Progenitor cell of endocrine pancreas (in vitro differentiated cells): ENCODE data around the gene NXPH1. TPM values are rescaled to one million over a fixed set of nuclear protein-coding genes. Genes with fewer than 3 reads are reported as not detected.

Source experiments
- DNase-seq: peaks from one replicate; pipeline ENCODE4 v3.0.0; 2021; ENCODE audit warnings: low spot score; ENCODE audit not compliant: unreplicated experiment
- H3K27ac Mint-ChIP-seq: 2 replicates; pipeline ENCODE4 v1.8.0; 2021; ENCODE audit warnings: mild to moderate bottlenecking, moderate library complexity, mixed read lengths
- H3K27me3 Mint-ChIP-seq: 2 replicates; pipeline ENCODE4 v1.8.0; 2021; ENCODE audit warnings: mixed read lengths
- H3K36me3 Mint-ChIP-seq: 2 replicates; pipeline ENCODE4 v1.8.0; 2022; ENCODE audit warnings: mixed read lengths; ENCODE audit not compliant: insufficient read depth
- H3K4me1 Mint-ChIP-seq: 2 replicates; pipeline ENCODE4 v1.8.0; 2021; ENCODE audit warnings: low read depth, mixed read lengths
- H3K4me3 Mint-ChIP-seq: 2 replicates; pipeline ENCODE4 v1.8.0; 2021; ENCODE audit warnings: low read depth, mild to moderate bottlenecking, moderate library complexity, mixed read lengths
- H3K9me3 Mint-ChIP-seq: 2 replicates; pipeline ENCODE4 v1.8.0; 2021; ENCODE audit warnings: low read depth, mixed read lengths
- CTCF ChIP-seq: fragments of 200-600 bp; sonication (generic); IDR thresholded peaks from one replicate; pipeline ENCODE4 v1.5.0; 2021; ENCODE audit warnings: antibody characterized with exemption, mild to moderate bottlenecking; ENCODE audit not compliant: unreplicated experiment
- total RNA-seq: library from RNA; stranded (reverse); gene quantifications from 2 replicates; pipeline ENCODE4 v1.2.1, GENCODE V29; 2021

The NXPH1 gene
- total RNA-seq, 1 donor from 2014 or later = not detected

GRCh38 chr7:8408871-8409270 is 24.5 kb upstream of the NXPH1 start:
- Mint-ChIP-seq H3K4me3 (no peak overlapping the region), H3K9me3 (no peaks in the 10 kb centered on the region), H3K27me3 (no peaks in the 10 kb centered on the region), H3K36me3 (no peaks in the 10 kb centered on the region), H3K4me1 (no peaks in the 10 kb centered on the region), H3K27ac (no peak overlapping the region)
- no peak for TF ChIP-seq CTCF
- DNase-seq = no peak

- H3K9me3 Mint-ChIP-seq = no peaks in the 10 kb centered on the region
- DNase-seq = no peak
- no peaks in the 10 kb centered on the region for H3K27me3 Mint-ChIP-seq
- no peak overlapping the region for H3K27ac Mint-ChIP-seq
- no peak for TF ChIP-seq CTCF
- no peak overlapping the region for H3K4me3 Mint-ChIP-seq
- no peaks in the 10 kb centered on the region for H3K36me3 Mint-ChIP-seq
- no peaks in the 10 kb centered on the region for H3K4me1 Mint-ChIP-seq
Measured at GRCh38 chr7:8411103-8411502, 22.3 kb upstream of the NXPH1 start.

GRCh38 chr7:8413600-8413999 is 19.8 kb upstream of the NXPH1 start:
- no peaks in the 10 kb centered on the region for H3K27me3 Mint-ChIP-seq
- no peak overlapping the region for H3K4me3 Mint-ChIP-seq
- H3K9me3 Mint-ChIP-seq = no peaks in the 10 kb centered on the region
- DNase-seq = no peak
- no peak overlapping the region for H3K27ac Mint-ChIP-seq
- no peaks in the 10 kb centered on the region for H3K4me1 Mint-ChIP-seq
- H3K36me3 Mint-ChIP-seq = no peaks in the 10 kb centered on the region
- no peak for TF ChIP-seq CTCF

- no peak overlapping the region for H3K4me3 Mint-ChIP-seq
- no peak overlapping the region for H3K27ac Mint-ChIP-seq
- H3K9me3 Mint-ChIP-seq = no peaks in the 10 kb centered on the region
- TF ChIP-seq CTCF = peak; percentile 85
- H3K4me1 Mint-ChIP-seq = no peaks in the 10 kb centered on the region
- DNase-seq = no peak
- no peaks in the 10 kb centered on the region for H3K27me3 Mint-ChIP-seq
- no peaks in the 10 kb centered on the region for H3K36me3 Mint-ChIP-seq
Measured at GRCh38 chr7:8418629-8419245, 14.7 kb upstream of the NXPH1 start.

GRCh38 chr7:8422177-8422576 is 11.2 kb upstream of the NXPH1 start:
- Mint-ChIP-seq H3K27me3 (no peaks in the 10 kb centered on the region), H3K4me3 (no peak overlapping the region), H3K4me1 (no peaks in the 10 kb centered on the region), H3K36me3 (no peaks in the 10 kb centered on the region), H3K27ac (no peak overlapping the region), H3K9me3 (no peaks in the 10 kb centered on the region)
- DNase-seq = no peak
- TF ChIP-seq CTCF = no peak
